ENCODE measurements around the gene MANBA.

The MANBA gene

GRCh38 chr4:102598762-102599374 lies 161.9 kb downstream of the MANBA start:
- TF ChIP-seq, protein P1, sequence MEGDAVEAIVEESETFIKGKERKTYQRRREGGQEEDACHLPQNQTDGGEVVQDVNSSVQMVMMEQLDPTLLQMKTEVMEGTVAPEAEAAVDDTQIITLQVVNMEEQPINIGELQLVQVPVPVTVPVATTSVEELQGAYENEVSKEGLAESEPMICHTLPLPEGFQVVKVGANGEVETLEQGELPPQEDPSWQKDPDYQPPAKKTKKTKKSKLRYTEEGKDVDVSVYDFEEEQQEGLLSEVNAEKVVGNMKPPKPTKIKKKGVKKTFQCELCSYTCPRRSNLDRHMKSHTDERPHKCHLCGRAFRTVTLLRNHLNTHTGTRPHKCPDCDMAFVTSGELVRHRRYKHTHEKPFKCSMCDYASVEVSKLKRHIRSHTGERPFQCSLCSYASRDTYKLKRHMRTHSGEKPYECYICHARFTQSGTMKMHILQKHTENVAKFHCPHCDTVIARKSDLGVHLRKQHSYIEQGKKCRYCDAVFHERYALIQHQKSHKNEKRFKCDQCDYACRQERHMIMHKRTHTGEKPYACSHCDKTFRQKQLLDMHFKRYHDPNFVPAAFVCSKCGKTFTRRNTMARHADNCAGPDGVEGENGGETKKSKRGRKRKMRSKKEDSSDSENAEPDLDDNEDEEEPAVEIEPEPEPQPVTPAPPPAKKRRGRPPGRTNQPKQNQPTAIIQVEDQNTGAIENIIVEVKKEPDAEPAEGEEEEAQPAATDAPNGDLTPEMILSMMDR (IDR thresholded peaks at IDR 0.05; ENCODE audit: low read depth, low read length, missing control alignments), result no peak
- H3K4me3 ChIP-seq (ENCODE audit: low read depth, low read length), result no peak overlapping the region
- in situ Hi-C loops (cut with HindIII; ENCODE audit: low sequenced_read_pairs), result no loop called here

DNA sequence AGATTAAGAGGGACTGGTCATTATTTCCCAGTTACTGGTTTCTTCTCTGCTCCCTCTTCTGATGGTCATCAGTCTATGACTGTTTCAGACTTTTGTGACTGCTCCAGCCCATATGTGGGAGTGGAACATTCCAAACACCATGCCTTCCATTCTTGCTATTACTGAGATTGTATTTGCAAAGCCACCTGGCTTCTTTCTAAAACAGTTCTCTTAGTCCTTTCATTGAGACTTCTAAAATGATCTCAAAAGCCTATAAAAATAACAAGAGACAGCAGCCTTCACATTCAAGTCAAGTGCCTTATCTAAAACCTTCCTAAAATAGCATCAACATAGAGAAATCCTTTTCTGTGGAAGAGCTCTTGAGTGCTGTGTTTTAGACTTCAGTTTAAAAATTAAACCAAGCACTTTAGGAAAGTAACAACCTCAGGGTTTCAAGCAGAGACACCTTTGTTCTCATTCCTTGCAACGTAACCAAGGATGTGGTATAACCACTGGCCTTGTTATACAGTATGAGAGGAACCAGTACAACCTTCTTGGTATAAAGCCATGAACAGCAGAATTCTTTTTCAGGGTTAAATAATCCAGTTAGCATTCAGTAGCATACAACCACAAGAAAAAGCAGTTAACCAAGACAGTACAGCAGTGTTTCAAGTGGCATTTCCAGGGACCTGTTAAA lies 162.5 kb downstream of the MANBA start:
- TF ChIP-seq, protein P1 (IDR thresholded peaks at IDR 0.05; ENCODE audit: low read depth, low read length, missing control alignments), result no peak
- H3K4me3 ChIP-seq (ENCODE audit: low read depth, low read length), result no peak overlapping the region
- in situ Hi-C loops (cut with HindIII; ENCODE audit: low sequenced_read_pairs), result no loop called here
- DNase-seq (ENCODE audit: low read depth), result no peak

More at GRCh38 chr4:102598762-102599374, 161.9 kb downstream of the MANBA start:
- no peak for DNase-seq (ENCODE audit: low read depth)

- in situ Hi-C loops (cut with HindIII; ENCODE audit: low sequenced_read_pairs), result no loop called here
- DNase-seq (ENCODE audit: low read depth), result no peak
- no peak overlapping the region for H3K4me3 ChIP-seq (ENCODE audit: low read depth, low read length)
- TF ChIP-seq, protein P1 (IDR thresholded peaks at IDR 0.05; ENCODE audit: low read depth, low read length, missing control alignments), result no peak
Measured at GRCh38 chr4:102596532-102596931, 164.2 kb downstream of the MANBA start.

DNA sequence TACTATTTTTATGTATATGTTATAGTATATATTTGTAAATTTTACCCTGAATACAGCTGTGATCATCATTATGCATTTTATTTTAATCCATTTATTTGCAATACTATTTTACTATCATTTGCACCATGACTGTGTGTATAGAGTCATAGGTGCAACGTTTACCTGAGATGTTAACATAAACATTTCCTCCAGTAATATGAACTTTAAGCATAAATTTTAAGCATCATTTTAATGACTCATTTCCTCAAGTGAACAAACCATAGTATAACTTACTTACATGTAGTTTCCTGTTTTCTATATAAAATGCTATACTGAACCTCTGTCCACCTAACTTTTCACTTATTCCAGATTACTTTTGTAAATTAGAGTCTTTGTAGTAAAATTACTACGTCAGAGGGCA lies 166.8 kb downstream of the MANBA start:
- in situ Hi-C loops (cut with HindIII; ENCODE audit: low sequenced_read_pairs), result no loop called here

DNA sequence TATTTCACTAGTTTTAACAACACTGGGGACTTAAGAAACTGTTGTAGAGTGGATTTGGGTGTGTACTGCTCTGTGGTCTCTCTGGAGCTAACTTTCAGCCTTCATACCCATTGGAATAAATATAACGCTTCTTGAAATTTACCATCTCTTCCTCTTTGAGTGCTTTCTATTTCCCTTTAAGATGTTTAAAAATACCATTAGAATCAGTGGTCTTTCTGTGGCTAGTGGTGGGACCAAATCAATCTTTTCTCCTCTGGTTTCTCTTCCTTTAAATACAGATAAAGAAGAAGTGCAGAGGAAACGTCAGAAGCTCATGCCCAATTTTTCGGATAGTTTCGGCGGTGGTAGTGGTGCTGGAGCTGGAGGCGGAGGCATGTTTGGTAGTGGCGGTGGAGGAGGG lies 167.6 kb downstream of the MANBA start:
- in situ Hi-C loops (cut with HindIII; ENCODE audit: low sequenced_read_pairs), result no loop called here
- no peak for DNase-seq (ENCODE audit: low read depth)
- TF ChIP-seq, protein P1 (IDR thresholded peaks at IDR 0.05; ENCODE audit: low read depth, low read length, missing control alignments), result no peak
- H3K4me3 ChIP-seq (ENCODE audit: low read depth, low read length), result no peak overlapping the region

More for the DNA sequence above, 166.8 kb downstream of the MANBA start:
- DNase-seq (ENCODE audit: low read depth), result no peak
- TF ChIP-seq, protein P1 (IDR thresholded peaks at IDR 0.05; ENCODE audit: low read depth, low read length, missing control alignments), result no peak
- H3K4me3 ChIP-seq (ENCODE audit: low read depth, low read length), result no peak overlapping the region

- TF ChIP-seq, protein P1 (IDR thresholded peaks at IDR 0.05; ENCODE audit: low read depth, low read length, missing control alignments), result no peak
- in situ Hi-C loops (cut with HindIII; ENCODE audit: low sequenced_read_pairs), result no loop called here
- no peak for DNase-seq (ENCODE audit: low read depth)
- no peak overlapping the region for H3K4me3 ChIP-seq (ENCODE audit: low read depth, low read length)
Measured at GRCh38 chr4:102592256-102592655, 168.5 kb downstream of the MANBA start.
